ENCODE results near the gene PRDM11. TPM values are rescaled to one million over a fixed set of nuclear protein-coding genes. Genes with fewer than 3 reads are reported as not detected.

Gene PRDM11
- total and polyA plus RNA-seq, 9 donors: 8.7 to 45.4 (median 28.9) TPM

DNA sequence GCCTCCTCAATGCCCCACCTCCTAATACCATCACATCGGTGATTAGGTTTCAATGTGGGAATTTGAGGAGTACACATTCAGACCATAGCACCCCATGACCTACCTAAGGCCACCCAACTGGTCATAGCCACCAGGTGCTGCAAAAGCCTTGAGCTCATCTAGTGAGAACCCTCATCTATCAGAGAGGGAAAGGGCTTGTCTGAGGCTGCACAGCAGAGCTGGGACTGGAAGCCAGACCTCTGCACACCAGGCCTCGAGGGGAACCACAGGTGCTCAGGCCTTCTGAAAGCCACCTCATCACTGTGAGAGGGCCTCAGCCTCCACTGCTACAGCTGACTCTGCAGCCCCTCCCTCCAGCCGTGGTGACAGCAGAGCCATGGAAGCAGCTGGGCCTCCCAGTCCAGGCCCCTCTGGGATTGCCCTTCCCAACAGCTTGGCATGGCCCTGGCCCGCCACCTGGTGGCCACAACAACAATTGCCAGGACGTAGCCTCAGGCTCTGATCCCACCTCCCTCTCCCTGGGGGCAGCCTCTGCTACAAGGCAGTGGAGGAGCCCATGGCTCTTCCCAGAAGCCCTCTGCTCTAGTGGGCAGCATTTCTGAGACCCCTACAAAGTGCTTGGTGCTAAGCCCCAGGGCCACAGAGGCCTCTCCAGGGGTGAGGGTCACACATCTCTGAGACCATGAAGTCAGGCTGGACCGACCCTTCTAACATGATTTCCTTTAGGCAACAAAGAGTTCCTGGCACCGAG lies 41.0 kb upstream of the PRDM11 start:
- intact Hi-C loops (cut with DNase I): loop anchor here in 3 of 4 donors (2.0 to 10.0 kb wide), 5 partner anchors 169 to 481 kb away; no protein-coding TSS in a partner anchor
- Histone ChIP-seq H3K27ac (no peak overlapping the region), H3K36me3 (no peaks in the 10 kb centered on the region), H3K4me1 (ENCODE audit: insufficient read depth) (no peaks in the 10 kb centered on the region), H3K4me3 (no peak overlapping the region), H3K27me3 (no peaks in the 10 kb centered on the region), H3K9me3 (no peaks in the 10 kb centered on the region)
- DNase-seq: peak; percentile 51 to 78 (median 70)
- 30 to 35% (median 32%) methylated on average over 7 of the region's 7 CpGs for WGBS, 3 donors
- TF ChIP-seq, protein P1, sequence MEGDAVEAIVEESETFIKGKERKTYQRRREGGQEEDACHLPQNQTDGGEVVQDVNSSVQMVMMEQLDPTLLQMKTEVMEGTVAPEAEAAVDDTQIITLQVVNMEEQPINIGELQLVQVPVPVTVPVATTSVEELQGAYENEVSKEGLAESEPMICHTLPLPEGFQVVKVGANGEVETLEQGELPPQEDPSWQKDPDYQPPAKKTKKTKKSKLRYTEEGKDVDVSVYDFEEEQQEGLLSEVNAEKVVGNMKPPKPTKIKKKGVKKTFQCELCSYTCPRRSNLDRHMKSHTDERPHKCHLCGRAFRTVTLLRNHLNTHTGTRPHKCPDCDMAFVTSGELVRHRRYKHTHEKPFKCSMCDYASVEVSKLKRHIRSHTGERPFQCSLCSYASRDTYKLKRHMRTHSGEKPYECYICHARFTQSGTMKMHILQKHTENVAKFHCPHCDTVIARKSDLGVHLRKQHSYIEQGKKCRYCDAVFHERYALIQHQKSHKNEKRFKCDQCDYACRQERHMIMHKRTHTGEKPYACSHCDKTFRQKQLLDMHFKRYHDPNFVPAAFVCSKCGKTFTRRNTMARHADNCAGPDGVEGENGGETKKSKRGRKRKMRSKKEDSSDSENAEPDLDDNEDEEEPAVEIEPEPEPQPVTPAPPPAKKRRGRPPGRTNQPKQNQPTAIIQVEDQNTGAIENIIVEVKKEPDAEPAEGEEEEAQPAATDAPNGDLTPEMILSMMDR (IDR thresholded peaks at IDR 0.05): peak; percentile 55 to 83 (median 81)
- TF ChIP-seq POLR2A (IDR thresholded peaks at IDR 0.05): no peak

DNA sequence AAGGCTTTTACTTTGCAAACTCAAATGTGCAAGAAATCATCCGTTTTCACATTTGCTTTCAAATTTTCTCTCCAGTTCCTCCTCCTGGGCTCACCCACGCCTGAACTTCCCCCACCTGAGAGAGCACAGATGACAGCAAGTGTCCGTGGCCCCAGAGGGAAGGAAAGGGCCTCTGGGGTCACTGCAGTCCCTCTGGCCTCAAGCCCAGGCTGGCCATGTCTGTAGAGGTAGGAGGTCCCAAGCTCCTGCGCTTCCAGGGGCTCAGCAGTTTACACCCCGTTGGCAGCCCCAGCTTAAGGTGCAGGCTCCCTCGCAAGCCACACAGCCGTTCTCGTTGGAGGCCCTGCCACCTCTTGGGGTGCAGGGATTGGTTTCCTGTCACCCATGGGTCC lies 40.5 kb upstream of the PRDM11 start:
- H3K4me3 ChIP-seq: no peak overlapping the region
- TF ChIP-seq POLR2A (IDR thresholded peaks at IDR 0.05) (no peak), EP300 (IDR thresholded peaks at IDR 0.05) (no peak)
- TF ChIP-seq, protein P1 (IDR thresholded peaks at IDR 0.05): no peak
- WGBS, 3 donors: 62 to 67% (median 63%) methylated on average over 8 of the region's 8 CpGs
- H3K27me3 ChIP-seq: no peaks in the 10 kb centered on the region
- no peak for DNase-seq
- H3K4me1 ChIP-seq (ENCODE audit: insufficient read depth): no peaks in the 10 kb centered on the region
- H3K36me3 ChIP-seq: no peaks in the 10 kb centered on the region
- H3K27ac ChIP-seq: no peak overlapping the region
- H3K9me3 ChIP-seq: no peaks in the 10 kb centered on the region
- intact Hi-C loops (cut with DNase I): loop anchor here in 3 of 4 donors (2.0 to 10.0 kb wide), 5 partner anchors 169 to 481 kb away; no protein-coding TSS in a partner anchor

DNA sequence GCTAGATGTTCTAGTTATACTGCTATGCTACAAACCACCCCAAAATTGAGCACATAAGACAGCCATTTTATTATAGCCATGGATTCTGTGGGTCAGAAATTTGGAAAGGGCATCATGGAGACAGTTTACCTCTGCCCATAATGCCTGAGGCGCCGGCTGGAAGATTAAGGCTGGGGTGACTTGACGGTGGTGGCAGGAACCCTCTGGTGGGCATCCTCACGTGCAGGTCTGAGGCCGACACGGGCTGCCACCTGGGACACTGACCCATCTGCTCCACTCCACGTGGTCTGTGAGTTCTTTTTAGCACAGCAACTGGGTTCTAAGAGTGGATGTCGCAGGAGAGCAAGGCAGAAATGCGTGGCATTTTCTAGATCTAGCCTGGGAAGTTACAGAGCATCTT lies 40.0 kb upstream of the PRDM11 start:
- H3K4me3 ChIP-seq: no peak overlapping the region
- H3K36me3 ChIP-seq: no peaks in the 10 kb centered on the region
- TF ChIP-seq POLR2A (IDR thresholded peaks at IDR 0.05) (no peak), EP300 (IDR thresholded peaks at IDR 0.05) (no peak)
- TF ChIP-seq, protein P1 (IDR thresholded peaks at IDR 0.05): no peak
- no peak overlapping the region for H3K27ac ChIP-seq
- no peaks in the 10 kb centered on the region for H3K27me3 ChIP-seq
- no peak for DNase-seq
- no peaks in the 10 kb centered on the region for H3K9me3 ChIP-seq
- intact Hi-C loops (cut with DNase I): loop anchor here in 2 of 4 donors (5.0 to 10.0 kb wide), 3 partner anchors 186 to 482 kb away; no protein-coding TSS in a partner anchor
- WGBS, 3 donors: 69 to 74% (median 71%) methylated on average over 9 of the region's 9 CpGs
- no peaks in the 10 kb centered on the region for H3K4me1 ChIP-seq (ENCODE audit: insufficient read depth)

DNA sequence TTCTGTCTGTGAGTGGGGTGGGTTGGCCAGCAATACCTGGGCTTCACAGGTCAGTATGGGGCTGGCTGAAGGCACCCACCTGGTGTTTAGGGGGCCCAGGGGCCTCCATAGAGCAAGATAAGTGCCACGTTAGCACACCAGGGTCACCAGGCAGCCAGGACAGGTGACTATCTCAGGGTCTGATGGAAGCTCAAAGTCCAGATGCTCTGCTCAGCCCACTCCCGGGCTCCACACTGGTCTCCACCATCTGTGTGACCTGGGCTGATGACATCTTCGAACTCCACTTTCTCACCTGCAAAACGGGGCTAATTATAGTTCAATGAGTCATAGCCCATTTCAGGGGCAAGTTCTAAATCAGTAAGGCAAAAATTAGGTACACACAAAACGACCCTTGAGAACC lies 39.4 kb upstream of the PRDM11 start:
- Histone ChIP-seq H3K4me1 (ENCODE audit: insufficient read depth) (no peaks in the 10 kb centered on the region), H3K4me3 (no peak overlapping the region), H3K9me3 (no peaks in the 10 kb centered on the region), H3K27ac (no peak overlapping the region), H3K36me3 (no peaks in the 10 kb centered on the region), H3K27me3 (no peaks in the 10 kb centered on the region)
- intact Hi-C loops (cut with DNase I): loop anchor here in 2 of 4 donors (5.0 to 10.0 kb wide), 3 partner anchors 185 to 482 kb away; no protein-coding TSS in a partner anchor
- DNase-seq: no peak
- 46 to 58% (median 55%) methylated on average over 5 of the region's 5 CpGs for WGBS, 3 donors
- TF ChIP-seq, protein P1 (IDR thresholded peaks at IDR 0.05): no peak
- TF ChIP-seq EP300 (IDR thresholded peaks at IDR 0.05) (no peak), POLR2A (IDR thresholded peaks at IDR 0.05) (no peak)
